ENCODE data around the gene NUP35. TPM values are rescaled to one million over a fixed set of nuclear protein-coding genes. Genes with fewer than 3 reads are reported as not detected.

NUP35 gene
- total and polyA plus RNA-seq, 2 of the 8 experiments (the other 6 are each of a cell fraction or from before 2014, with no cell fraction given): 30.7 to 48.7 TPM

- Histone ChIP-seq H2BK12ac (ENCODE audit: low read depth, low read length) (no peak overlapping the region), H3K79me1 (ENCODE audit: low read depth, low read length) (no peaks in the 10 kb centered on the region; the same call in none of the 2 replicates), H2BK120ac (replicated peaks; ENCODE audit: low read depth, low read length) (no peak overlapping the region), H3K56ac (replicated peaks; ENCODE audit: insufficient read length, low read depth, low read length) (no peak overlapping the region), H3K14ac (ENCODE audit: insufficient read length) (no peak overlapping the region), H3K18ac (ENCODE audit: extremely low read depth, low read length) (no peak overlapping the region), H4K8ac (ENCODE audit: extremely low read depth, insufficient read depth, low read length) (no peak overlapping the region), H3K23me2 (ENCODE audit: low read depth, low read length) (no peaks in the 10 kb centered on the region), H2AFZ (ENCODE audit: low read length) (no peak overlapping the region), H3K4me1 (replicated peaks in 1 of 4; ENCODE audit: control insufficient read depth in 3 of 4, insufficient read depth in 4 of 4, low read length in 3 of 4) (no peaks in the 10 kb centered on the region), H2BK20ac (ENCODE audit: low read length) (no peak overlapping the region), H4K5ac (ENCODE audit: insufficient read length, low read depth, low read length) (no peak overlapping the region), H3K27me3 (replicated peaks in 1 of 4; ENCODE audit: control insufficient read depth in 3 of 4, extremely low read depth in 1 of 4, insufficient read depth in 3 of 4, low read length in 3 of 4) (no peaks in the 10 kb centered on the region), H2BK15ac (ENCODE audit: low read length) (no peak overlapping the region), H3K36me3 (ENCODE audit: control insufficient read depth in 2 of 4, insufficient read depth in 4 of 4, low read length in 3 of 4) (peaks cover 6 to 37% (median 21%) of the 10 kb centered on the region in 4 experiments), H3K4me3 (ENCODE audit: extremely low read depth in 1 of 4, insufficient read depth in 2 of 4, low read depth in 3 of 4, low read length in 4 of 4) (no peak overlapping the region), H3K9me3 (ENCODE audit: insufficient read depth in 2 of 2, low read depth in 1 of 2, low read length in 1 of 2) (no peaks in the 10 kb centered on the region), H4K20me1 (replicated peaks in 1 of 2; ENCODE audit: control insufficient read depth in 1 of 2, insufficient read depth in 2 of 2, low read length in 2 of 2) (peaks cover 2 to 3% of the 10 kb centered on the region in 2 experiments), H3K4ac (replicated peaks; ENCODE audit: insufficient read length, low read depth, low read length) (no peak overlapping the region), H2AK5ac (ENCODE audit: low read depth, low read length) (no peak overlapping the region), H2BK5ac (ENCODE audit: low read depth, low read length) (no peak overlapping the region), H3K9ac (replicated peaks in 1 of 4; ENCODE audit: extremely low read depth in 1 of 4, low read depth in 3 of 4, low read length in 3 of 4) (no peak overlapping the region), H3K79me2 (ENCODE audit: control insufficient read depth in 1 of 2, insufficient read depth in 2 of 2, low read length in 2 of 2) (peaks cover 0 to 39% of the 10 kb centered on the region in 2 experiments; a peak in 2 of 4 replicates), H3K23ac (ENCODE audit: insufficient read length) (no peak overlapping the region), H4K91ac (replicated peaks; ENCODE audit: insufficient read length, low read length) (no peak overlapping the region), H3K27ac (ENCODE audit: low read depth, low read length) (no peak overlapping the region), H3K4me2 (ENCODE audit: insufficient read depth in 1 of 2, low read depth in 2 of 2, low read length in 2 of 2) (no peak overlapping the region)
- 98% methylated on average over 3 of the region's 3 CpGs; no CpG with 5 or more reads in 1 of the 2 experiments for WGBS, 2 experiments (ENCODE audit: extremely low coverage in 1 of 2, insufficient coverage in 1 of 2, insufficient read length in 1 of 2, insufficient replicate concordance in 2 of 2, low coverage in 1 of 2, low lambda C conversion rate in 2 of 2, missing lambda C conversion rate in 1 of 2)
- POLR2A ChIA-PET (ENCODE audit: partially characterized antibody): no interaction called here
- CTCF ChIA-PET (ENCODE audit: partially characterized antibody): no interaction called here
- no peak for FAIRE-seq
- TF ChIP-seq MAFK (IDR thresholded peaks at IDR 0.05; ENCODE audit: low read depth, low read length): no peak
- peak; percentile 62; the same call in 1 of the 2 replicates for TF ChIP-seq KDM1A (IDR thresholded peaks at IDR 0.05; ENCODE audit: borderline replicate concordance, low read length)
- DNase-seq (ENCODE audit: low read depth in 1 of 2, low spot score in 2 of 2): no peak
Measured at GRCh38 chr2:183166210-183166609, 42.0 kb downstream of the NUP35 start.

All from H1 (cell line).